GM12878 (cell line): ENCODE data around the gene ELAVL1.

ENCODE experiments used
- BACH1 ChIP-seq: fragments of 450-650 bp; IDR thresholded peaks from 2 replicates; pipeline ENCODE4 v1.6.1; 2017; ENCODE audit warnings: mild to moderate bottlenecking, borderline replicate concordance
- CEBPB ChIP-seq, 2 experiments: fragments of 150-350 bp in 1 of 2; IDR thresholded peaks; 2 replicates each; pipeline ENCODE4 v1.6.1; 2012 to 2014; ENCODE audit warnings: low read depth in 2 of 2, low read length in 2 of 2, borderline replicate concordance in 1 of 2, inconsistent platforms in 1 of 2
- EZH2 ChIP-seq: IDR thresholded peaks from 2 replicates; pipeline ENCODE4 v1.6.1; 2012; ENCODE audit warnings: low read depth, mild to moderate bottlenecking, control low read depth, inconsistent platforms, low read length, borderline replicate concordance; ENCODE audit not compliant: control insufficient read depth
- NBN ChIP-seq: fragments of 450-650 bp; IDR thresholded peaks from 2 replicates; pipeline ENCODE4 v1.6.1; 2016
- NFIC ChIP-seq: IDR thresholded peaks from 2 replicates; pipeline ENCODE4 v1.6.1; 2012; ENCODE audit warnings: low read depth, mild to moderate bottlenecking, inconsistent platforms, low read length, moderate library complexity
- POLR2AphosphoS5 ChIP-seq: IDR thresholded peaks from 2 replicates; pipeline ENCODE4 v1.6.1; 2011; ENCODE audit warnings: mild to moderate bottlenecking, low read length, inconsistent platforms
- POU2F2 ChIP-seq: IDR thresholded peaks from 3 replicates; pipeline ENCODE4 v1.6.1; 2011; ENCODE audit warnings: low read depth, mild to moderate bottlenecking, low read length, borderline replicate concordance
- RAD21 ChIP-seq: IDR thresholded peaks from 2 replicates; pipeline ENCODE4 v1.6.1; 2011; ENCODE audit warnings: mild to moderate bottlenecking, low read depth, low read length, moderate library complexity; ENCODE audit not compliant: insufficient read depth
- SP1 ChIP-seq: IDR thresholded peaks from one replicate; pipeline ENCODE4 v1.6.1; 2011; ENCODE audit warnings: low read depth, low read length
- YY1 ChIP-seq: IDR thresholded peaks from 2 replicates; pipeline ENCODE4 v1.6.1; 2011; ENCODE audit warnings: low read depth, mild to moderate bottlenecking, low read length
- ZNF274 ChIP-seq: IDR thresholded peaks from one replicate; pipeline ENCODE4 v1.8.0; 2011; ENCODE audit not compliant: insufficient read length, insufficient read depth
- ZNF384 ChIP-seq: IDR thresholded peaks from 2 replicates; pipeline ENCODE4 v1.6.1; 2012; ENCODE audit warnings: low read depth, mild to moderate bottlenecking, low read length, improper control_type of control experiment, borderline replicate concordance
- TF ChIP-seq, protein P1 (sequence below), 3 experiments: IDR thresholded peaks in 2 of 3; conservative IDR thresholded peaks in 1 of 3; 2 replicates each; pipeline ENCODE4 v1.5.1; 2011; ENCODE audit warnings: low read depth in 3 of 3, low read length in 3 of 3, mild to moderate bottlenecking in 3 of 3, control low read depth in 2 of 3, moderate library complexity in 2 of 3, inconsistent platforms in 1 of 3, mixed read lengths in 1 of 3; ENCODE audit not compliant: control insufficient read depth in 2 of 3, insufficient read depth in 1 of 3; ENCODE audit errors: extremely low read depth in 1 of 3
- TF ChIP-seq, protein P2 (sequence below): IDR thresholded peaks from 2 replicates; pipeline ENCODE4 v1.6.1; 2012; ENCODE audit warnings: low read depth, low read length, improper control_type of control experiment

DNA sequence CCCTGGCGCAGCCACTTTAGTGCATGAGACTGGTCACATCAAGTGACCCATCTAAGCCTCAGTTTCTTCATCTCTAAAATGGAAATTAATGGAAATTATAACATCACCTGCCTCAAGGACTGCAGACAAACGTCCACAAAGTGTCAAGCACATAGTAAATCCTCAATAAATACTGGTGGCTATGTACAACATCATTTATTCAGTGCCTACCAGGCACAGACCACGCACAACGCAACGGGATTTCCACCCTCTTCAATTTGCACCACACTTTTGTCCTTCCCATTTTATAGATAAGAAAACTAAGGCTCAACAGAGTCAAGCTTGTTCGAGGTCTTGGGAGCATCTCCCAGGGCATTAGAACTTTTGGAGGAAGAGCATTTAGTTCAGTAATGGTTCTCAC, 1.4 kb downstream of the ELAVL1 start:
- TF ChIP-seq ZNF274 (no peak), POU2F2 (no peak), EZH2 (no peak), SP1 (no peak), CEBPB (IDR thresholded peaks at IDR 0.05; ENCODE audit: borderline replicate concordance in 1 of 2, low read depth in 2 of 2, low read length in 2 of 2) (no peak), RAD21 (no peak), NFIC (no peak), BACH1 (no peak), POLR2AphosphoS5 (no peak), YY1 (no peak), NBN (no peak), ZNF384 (no peak)
- TF ChIP-seq, protein P1, sequence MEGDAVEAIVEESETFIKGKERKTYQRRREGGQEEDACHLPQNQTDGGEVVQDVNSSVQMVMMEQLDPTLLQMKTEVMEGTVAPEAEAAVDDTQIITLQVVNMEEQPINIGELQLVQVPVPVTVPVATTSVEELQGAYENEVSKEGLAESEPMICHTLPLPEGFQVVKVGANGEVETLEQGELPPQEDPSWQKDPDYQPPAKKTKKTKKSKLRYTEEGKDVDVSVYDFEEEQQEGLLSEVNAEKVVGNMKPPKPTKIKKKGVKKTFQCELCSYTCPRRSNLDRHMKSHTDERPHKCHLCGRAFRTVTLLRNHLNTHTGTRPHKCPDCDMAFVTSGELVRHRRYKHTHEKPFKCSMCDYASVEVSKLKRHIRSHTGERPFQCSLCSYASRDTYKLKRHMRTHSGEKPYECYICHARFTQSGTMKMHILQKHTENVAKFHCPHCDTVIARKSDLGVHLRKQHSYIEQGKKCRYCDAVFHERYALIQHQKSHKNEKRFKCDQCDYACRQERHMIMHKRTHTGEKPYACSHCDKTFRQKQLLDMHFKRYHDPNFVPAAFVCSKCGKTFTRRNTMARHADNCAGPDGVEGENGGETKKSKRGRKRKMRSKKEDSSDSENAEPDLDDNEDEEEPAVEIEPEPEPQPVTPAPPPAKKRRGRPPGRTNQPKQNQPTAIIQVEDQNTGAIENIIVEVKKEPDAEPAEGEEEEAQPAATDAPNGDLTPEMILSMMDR (IDR thresholded peaks at IDR 0.05 in 2 of 3, conservative IDR thresholded peaks at IDR 0.05 in 1 of 3; ENCODE audit: control insufficient read depth in 2 of 3, extremely low read depth in 1 of 3, insufficient read depth in 1 of 3, low read depth in 3 of 3, low read length in 3 of 3) = no peak
- TF ChIP-seq, protein P2, sequence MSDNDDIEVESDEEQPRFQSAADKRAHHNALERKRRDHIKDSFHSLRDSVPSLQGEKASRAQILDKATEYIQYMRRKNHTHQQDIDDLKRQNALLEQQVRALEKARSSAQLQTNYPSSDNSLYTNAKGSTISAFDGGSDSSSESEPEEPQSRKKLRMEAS = no peak
